Left renal pelvis (tissue), 4 donors: ENCODE results near the gene THBD. TPM values are rescaled to one million over a fixed set of nuclear protein-coding genes. Genes with fewer than 3 reads are reported as not detected.

Source experiments
- polyA plus RNA-seq, 4 donors: library from polyadenylated mRNA; unstranded; fragments of 120-200 nt; gene quantifications; one replicate each; pipeline ENCODE4 v1.2.1, GENCODE V29; 2013; ENCODE audit not compliant: insufficient read length in 4 of 4

Gene THBD
- polyA plus RNA-seq, 4 donors: 4.2 to 18.4 (median 7.6) TPM

Other genes starting within 250 kb of the THBD start
- gene SSTR4, start 14.4 kb downstream of the THBD start, polyA plus RNA-seq: under 1 TPM in 2 of 4 donors, not detected in 2; 0.14 to 0.34 TPM
- 10 to 100 TPM; 35.4 to 47.4 (median 39.5) TPM for gene CD93, start 36.7 kb upstream of the THBD start, polyA plus RNA-seq